ENCODE measurements around the gene SNX33.
"Not testable (repeated sequence)": the region's sequence is repeated elsewhere in the genome, so short reads cannot be mapped to it uniquely, and the experiment has no call there.

SNX33 gene

GRCh38 chr15:75695220-75695619, 47.5 kb downstream of the SNX33 start:
- peak; percentile 67 for DNase-seq (ENCODE audit: low spot score)
- TF ChIP-seq CTCF (IDR thresholded peaks at IDR 0.05; ENCODE audit: extremely low read depth, missing control alignments) = no peak

GRCh38 chr15:75695634-75696310, 48.1 kb downstream of the SNX33 start:
- DNase-seq (ENCODE audit: low spot score) = no peak

GRCh38 chr15:75696311-75696720, 48.6 kb downstream of the SNX33 start:
- no peak for DNase-seq (ENCODE audit: low spot score)
- TF ChIP-seq CTCF (IDR thresholded peaks at IDR 0.05; ENCODE audit: extremely low read depth, missing control alignments) = no peak

More at GRCh38 chr15:75695634-75696310, 48.1 kb downstream of the SNX33 start:
- no peak for TF ChIP-seq CTCF (IDR thresholded peaks at IDR 0.05; ENCODE audit: extremely low read depth, missing control alignments)

GRCh38 chr15:75696854-75697259, 49.1 kb downstream of the SNX33 start:
- DNase-seq (ENCODE audit: low spot score) = no peak
- no peak for TF ChIP-seq CTCF (IDR thresholded peaks at IDR 0.05; ENCODE audit: extremely low read depth, missing control alignments)

- TF ChIP-seq CTCF (IDR thresholded peaks at IDR 0.05; ENCODE audit: extremely low read depth, missing control alignments) = no peak
- DNase-seq (ENCODE audit: low spot score) = no peak
Measured at GRCh38 chr15:75697523-75697922, 49.8 kb downstream of the SNX33 start.

- not testable (repeated sequence) for DNase-seq (ENCODE audit: low spot score)
Measured at GRCh38 chr15:75697974-75698747, 50.4 kb downstream of the SNX33 start.

GRCh38 chr15:75699517-75699916, 51.8 kb downstream of the SNX33 start:
- not testable (repeated sequence) for DNase-seq (ENCODE audit: low spot score)

- DNase-seq (ENCODE audit: low spot score) = peak; percentile 38
Measured at GRCh38 chr15:75699961-75700874, 52.5 kb downstream of the SNX33 start.

- DNase-seq (ENCODE audit: low spot score) = not testable (repeated sequence)
Measured at GRCh38 chr15:75701071-75702003, 53.6 kb downstream of the SNX33 start.

Data from GM20000 (cell line).